Endothelial cell of umbilical vein (primary cell): ENCODE results near the gene DSG4.

Source experiments
- EZH2 ChIP-seq: IDR thresholded peaks from 2 replicates; pipeline ENCODE4 v1.6.1; 2012; ENCODE audit warnings: borderline replicate concordance, low read depth, mild to moderate bottlenecking, moderate library complexity, low read length, inconsistent platforms; ENCODE audit not compliant: severe bottlenecking
- FOS ChIP-seq: IDR thresholded peaks from 2 replicates; pipeline ENCODE4 v1.6.1; 2011; ENCODE audit warnings: mild to moderate bottlenecking, low read length, moderate library complexity, borderline replicate concordance; ENCODE audit not compliant: insufficient read depth
- JUN ChIP-seq: IDR thresholded peaks from 2 replicates; pipeline ENCODE4 v1.6.1; 2011; ENCODE audit warnings: borderline replicate concordance, low read depth; ENCODE audit not compliant: insufficient read length, insufficient read depth
- MAX ChIP-seq: IDR thresholded peaks from 2 replicates; pipeline ENCODE4 v1.6.1; 2011; ENCODE audit not compliant: insufficient read depth, insufficient read length
- POLR2A ChIP-seq: IDR thresholded peaks from 2 replicates; pipeline ENCODE4 v1.6.1; 2012; ENCODE audit warnings: low read depth, mild to moderate bottlenecking, control low read depth, low read length
- POLR2AphosphoS5 ChIP-seq: IDR thresholded peaks from 2 replicates; pipeline ENCODE4 v1.6.1; 2012; ENCODE audit warnings: low read depth, mild to moderate bottlenecking, control low read depth, low read length, moderate library complexity; ENCODE audit not compliant: insufficient read depth
- TF ChIP-seq, protein P1 (sequence below), 2 donors: IDR thresholded peaks; 1 replicate in 1 of 2; 2 replicates in 1 of 2; pipeline ENCODE4 v1.5.1; 2011; ENCODE audit warnings: low read length in 2 of 2, mild to moderate bottlenecking in 2 of 2, moderate library complexity in 2 of 2, control low read depth in 1 of 2, inconsistent platforms in 1 of 2, low read depth in 1 of 2; ENCODE audit not compliant: insufficient read depth in 1 of 2; ENCODE audit errors: extremely low read depth in 1 of 2

GRCh38 chr18:31432316-31432715 is 55.7 kb downstream of the DSG4 start:
- TF ChIP-seq, protein P1, sequence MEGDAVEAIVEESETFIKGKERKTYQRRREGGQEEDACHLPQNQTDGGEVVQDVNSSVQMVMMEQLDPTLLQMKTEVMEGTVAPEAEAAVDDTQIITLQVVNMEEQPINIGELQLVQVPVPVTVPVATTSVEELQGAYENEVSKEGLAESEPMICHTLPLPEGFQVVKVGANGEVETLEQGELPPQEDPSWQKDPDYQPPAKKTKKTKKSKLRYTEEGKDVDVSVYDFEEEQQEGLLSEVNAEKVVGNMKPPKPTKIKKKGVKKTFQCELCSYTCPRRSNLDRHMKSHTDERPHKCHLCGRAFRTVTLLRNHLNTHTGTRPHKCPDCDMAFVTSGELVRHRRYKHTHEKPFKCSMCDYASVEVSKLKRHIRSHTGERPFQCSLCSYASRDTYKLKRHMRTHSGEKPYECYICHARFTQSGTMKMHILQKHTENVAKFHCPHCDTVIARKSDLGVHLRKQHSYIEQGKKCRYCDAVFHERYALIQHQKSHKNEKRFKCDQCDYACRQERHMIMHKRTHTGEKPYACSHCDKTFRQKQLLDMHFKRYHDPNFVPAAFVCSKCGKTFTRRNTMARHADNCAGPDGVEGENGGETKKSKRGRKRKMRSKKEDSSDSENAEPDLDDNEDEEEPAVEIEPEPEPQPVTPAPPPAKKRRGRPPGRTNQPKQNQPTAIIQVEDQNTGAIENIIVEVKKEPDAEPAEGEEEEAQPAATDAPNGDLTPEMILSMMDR (IDR thresholded peaks at IDR 0.05; ENCODE audit: extremely low read depth in 1 of 2, insufficient read depth in 1 of 2, low read depth in 1 of 2, low read length in 2 of 2), result no peak
- no peak for TF ChIP-seq FOS
- TF ChIP-seq EZH2, result no peak
- no peak for TF ChIP-seq POLR2AphosphoS5
- no peak for TF ChIP-seq POLR2A
- TF ChIP-seq MAX, result no peak
- TF ChIP-seq JUN, result no peak
